NCI-H2029 (cell line): ENCODE measurements around the gene HOXB8.

Experiments
- DNase-seq: peaks from one replicate; lab custom pipeline; 2025; lab: John Stamatoyannopoulos, UW

HOXB8 gene

GRCh38 chr17:48583708-48584222 lies 31.3 kb downstream of the HOXB8 start:
- DNase-seq: no peak

- no peak for DNase-seq
Observed at GRCh38 chr17:48582750-48583069, 32.4 kb downstream of the HOXB8 start.

- DNase-seq: peak; percentile 72
Observed at GRCh38 chr17:48579760-48580554, 35.1 kb downstream of the HOXB8 start.

- DNase-seq: no peak
Observed at GRCh38 chr17:48579471-48579759, 35.7 kb downstream of the HOXB8 start.

- DNase-seq: no peak
Observed at GRCh38 chr17:48578616-48579470, 36.2 kb downstream of the HOXB8 start.

- DNase-seq: peak; percentile 85
Observed at GRCh38 chr17:48577946-48578615, 37.0 kb downstream of the HOXB8 start, which contains the start of gene HOXB4. Gene HOXB4 (minus strand): TSS chr17:48578350. CDS start chr17:48578319, 31 bp downstream.

GRCh38 chr17:48577330-48577945 lies 37.7 kb downstream of the HOXB8 start:
- DNase-seq: no peak

GRCh38 chr17:48576479-48577309 lies 38.4 kb downstream of the HOXB8 start:
- no peak for DNase-seq

- DNase-seq: peak; percentile 44
Observed at GRCh38 chr17:48575673-48576478, 39.2 kb downstream of the HOXB8 start.

GRCh38 chr17:48575066-48575582 lies 40.0 kb downstream of the HOXB8 start:
- DNase-seq: peak; percentile 88

- no peak for DNase-seq
Observed at GRCh38 chr17:48574505-48575065, 40.5 kb downstream of the HOXB8 start.

GRCh38 chr17:48571826-48572417 lies 43.2 kb downstream of the HOXB8 start:
- DNase-seq: no peak

GRCh38 chr17:48571024-48571818 lies 43.9 kb downstream of the HOXB8 start:
- no peak for DNase-seq

GRCh38 chr17:48570325-48571023 lies 44.6 kb downstream of the HOXB8 start:
- no peak for DNase-seq

- DNase-seq: no peak
Observed at GRCh38 chr17:48569674-48570324, 45.3 kb downstream of the HOXB8 start.

GRCh38 chr17:48569240-48569582 lies 45.9 kb downstream of the HOXB8 start:
- DNase-seq: no peak

- no peak for DNase-seq
Observed at GRCh38 chr17:48568499-48569239, 46.4 kb downstream of the HOXB8 start.
